Activated gamma-delta T cell (primary cell): ENCODE measurements around the gene TMEM106C.
"Not testable (repeated sequence)": the region's sequence is repeated elsewhere in the genome, so short reads cannot be mapped to it uniquely, and the experiment has no call there.

Experiments
- DNase-seq: peaks from one replicate; lab custom pipeline; 2025; lab: John Stamatoyannopoulos, UW

Gene TMEM106C

DNA sequence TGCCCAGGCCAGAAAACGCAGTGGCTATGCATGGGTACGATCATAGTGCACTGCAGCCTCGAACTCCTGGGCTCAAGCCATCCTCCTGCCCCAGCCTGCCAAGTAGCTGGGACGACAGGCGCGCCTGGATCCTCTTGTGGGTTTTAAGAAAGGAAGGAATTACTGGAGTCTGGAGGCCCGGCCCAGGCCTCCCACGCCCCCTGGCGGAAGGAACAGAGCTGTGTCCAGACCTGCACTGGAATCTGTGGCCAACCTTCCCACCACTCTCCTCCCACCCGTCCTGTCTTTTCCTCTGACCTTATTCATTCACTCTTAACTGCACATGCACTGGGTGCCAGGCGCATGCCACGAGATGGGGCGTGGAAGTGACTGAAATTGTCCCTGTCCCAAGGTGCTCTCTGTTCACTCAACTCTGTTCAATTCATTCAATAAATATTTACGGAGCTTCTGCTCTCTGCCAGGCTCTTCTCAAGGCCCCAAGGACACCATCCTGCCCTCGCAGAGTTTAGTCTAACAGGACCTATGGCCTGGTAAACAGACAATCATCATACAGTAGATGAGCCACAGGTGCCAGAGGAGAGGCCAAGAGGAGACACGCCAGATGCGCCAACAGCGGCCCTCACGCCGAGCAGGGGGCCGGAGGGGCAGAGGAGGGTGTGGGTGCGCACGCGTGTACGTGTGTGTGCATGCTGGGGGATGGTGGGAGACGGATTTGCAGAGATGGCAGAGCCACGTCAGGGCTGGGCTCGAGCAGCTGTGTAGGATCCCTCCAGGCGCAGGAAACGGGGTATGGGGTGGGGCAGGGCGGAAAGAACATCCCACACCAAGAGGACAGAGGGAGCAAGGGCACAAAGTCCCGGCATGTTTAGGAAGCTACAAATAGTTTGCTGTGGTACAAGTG is 13.7 kb upstream of the TMEM106C start:
- no peak for DNase-seq

DNA sequence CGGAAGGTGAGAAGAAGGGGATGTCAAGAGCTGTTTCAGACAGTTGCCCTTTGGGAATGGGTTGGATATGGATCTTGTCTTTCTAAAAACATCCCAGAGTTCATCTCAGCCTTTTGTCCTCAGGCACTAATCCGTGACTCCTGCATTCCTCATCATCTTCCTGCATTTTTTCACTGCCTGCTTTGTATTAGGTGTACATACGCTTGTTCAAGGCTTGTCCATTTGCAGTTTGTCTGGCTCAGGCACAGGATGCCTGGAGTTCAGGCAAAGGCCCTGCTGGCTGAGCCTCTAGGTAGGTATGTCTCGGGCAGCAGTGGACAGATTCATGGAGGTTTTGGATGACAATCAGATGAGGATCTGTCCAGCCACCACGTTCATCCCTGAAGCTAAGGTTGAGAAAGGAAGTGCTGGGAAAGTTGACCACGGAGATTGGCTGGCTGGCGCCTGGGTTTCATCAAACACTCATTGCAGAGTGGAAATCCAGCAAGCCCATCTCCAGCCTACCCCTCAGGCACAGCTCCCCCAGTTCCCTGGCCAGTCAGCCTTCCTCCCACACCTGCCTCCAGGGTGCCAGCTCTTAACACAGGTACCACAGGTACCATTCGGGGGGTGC is 12.4 kb upstream of the TMEM106C start:
- no peak for DNase-seq

DNA sequence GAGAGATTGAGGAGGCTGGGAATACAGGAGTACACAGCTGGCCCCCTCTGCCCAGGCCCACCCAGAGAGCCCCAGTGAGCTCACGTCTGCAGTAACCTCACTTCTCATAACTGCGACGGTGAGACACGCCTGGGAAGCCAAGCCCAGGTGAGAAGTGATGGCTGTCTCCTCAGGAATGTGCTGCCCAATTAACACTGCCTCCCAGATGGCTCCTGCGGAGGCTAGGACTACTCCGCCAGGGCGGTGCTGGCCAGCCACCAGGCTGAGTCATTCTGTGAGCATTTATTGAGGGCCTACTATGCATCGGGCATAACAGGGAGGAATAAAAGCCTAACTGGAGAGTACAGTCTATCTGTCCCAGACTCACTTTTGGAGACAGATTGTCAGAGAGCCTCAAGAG is 9.3 kb upstream of the TMEM106C start:
- no peak for DNase-seq

DNA sequence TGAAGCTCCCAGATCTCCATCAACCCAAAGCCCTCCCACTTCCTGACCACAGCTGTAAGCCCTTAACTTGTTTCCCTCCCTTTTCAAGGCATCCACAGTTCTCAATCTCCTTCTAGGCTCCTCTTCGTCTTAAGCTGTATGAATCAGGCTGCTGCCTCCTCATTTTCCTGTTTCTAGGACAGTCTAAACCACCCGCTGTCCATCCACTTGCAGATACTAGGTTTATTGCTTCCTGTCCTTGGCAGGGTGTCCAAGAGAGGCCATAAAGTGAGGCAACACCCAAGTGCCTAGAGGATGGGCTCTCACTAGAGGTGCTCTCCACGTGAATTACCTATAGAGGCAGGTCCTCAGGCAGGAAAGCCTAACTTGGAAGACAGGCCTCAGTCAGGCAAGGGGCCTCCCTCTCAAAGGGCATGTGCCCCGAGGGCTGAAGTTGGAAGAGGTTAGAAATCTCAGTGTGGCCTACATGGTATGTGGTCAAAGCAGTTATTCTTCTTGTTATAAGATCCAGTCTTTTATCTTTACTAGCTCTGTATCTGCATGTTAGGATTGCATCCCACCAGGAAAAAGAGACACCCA is 8.8 kb upstream of the TMEM106C start:
- DNase-seq, result no peak

DNA sequence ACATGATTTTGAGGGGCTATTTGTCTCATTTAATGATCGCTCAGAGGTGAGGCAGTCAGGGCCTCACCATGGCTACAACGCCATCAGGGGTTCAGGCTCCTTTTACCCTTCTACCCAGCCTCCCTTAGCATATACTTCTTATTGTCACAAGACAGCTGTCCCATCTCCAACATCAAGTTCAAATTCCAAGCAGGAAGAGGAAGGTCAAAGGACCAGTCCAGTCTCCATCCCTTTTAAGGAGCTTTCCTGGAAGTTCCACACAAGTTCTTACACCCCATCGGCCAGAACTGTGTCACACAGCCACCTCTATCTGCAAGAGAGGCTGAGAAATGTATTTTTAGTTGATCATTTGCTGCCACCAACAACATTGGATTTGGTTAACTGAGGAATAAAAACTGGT is 8.3 kb upstream of the TMEM106C start:
- no peak for DNase-seq

DNA sequence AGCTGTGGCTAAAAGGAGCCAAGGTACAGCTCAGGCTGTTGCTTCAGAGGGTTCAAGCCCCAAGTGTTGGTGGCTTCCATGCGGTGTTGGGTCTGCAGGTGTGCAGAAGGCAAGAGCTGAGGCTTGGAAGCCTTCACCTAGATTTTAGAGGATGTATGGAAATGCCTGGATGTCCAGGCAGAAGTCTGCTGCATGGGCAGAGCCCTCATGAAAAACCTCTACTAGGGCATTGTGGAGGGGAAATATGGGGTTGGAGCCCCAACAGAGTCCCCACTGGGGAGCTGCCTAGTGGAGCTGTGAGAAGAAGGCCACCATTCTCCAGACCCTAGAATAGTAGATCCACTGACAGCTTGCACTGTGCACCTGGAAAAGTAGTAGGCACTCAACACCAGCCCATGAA is 5.7 kb upstream of the TMEM106C start:
- not testable (repeated sequence) for DNase-seq

DNA sequence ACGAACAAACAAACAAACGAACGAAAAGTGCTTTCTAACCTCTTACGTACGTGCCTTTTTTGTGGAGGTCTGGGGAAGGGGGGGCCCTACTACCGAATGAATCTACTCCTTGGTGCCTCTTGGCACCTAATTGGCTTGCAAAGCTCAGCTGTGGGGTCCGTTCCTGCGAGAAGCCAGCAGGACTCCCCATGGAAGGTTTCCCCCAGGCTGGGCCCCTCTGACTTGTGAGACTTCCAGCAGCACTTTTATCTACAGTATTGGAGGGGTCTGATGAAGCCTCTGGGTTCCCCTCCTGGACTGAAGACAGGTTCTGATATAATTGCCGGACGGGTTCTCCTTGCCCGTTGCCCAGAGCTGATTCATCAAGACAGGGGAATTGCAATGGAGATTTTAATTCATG is 1.2 kb upstream of the TMEM106C start:
- DNase-seq, result no peak

DNA sequence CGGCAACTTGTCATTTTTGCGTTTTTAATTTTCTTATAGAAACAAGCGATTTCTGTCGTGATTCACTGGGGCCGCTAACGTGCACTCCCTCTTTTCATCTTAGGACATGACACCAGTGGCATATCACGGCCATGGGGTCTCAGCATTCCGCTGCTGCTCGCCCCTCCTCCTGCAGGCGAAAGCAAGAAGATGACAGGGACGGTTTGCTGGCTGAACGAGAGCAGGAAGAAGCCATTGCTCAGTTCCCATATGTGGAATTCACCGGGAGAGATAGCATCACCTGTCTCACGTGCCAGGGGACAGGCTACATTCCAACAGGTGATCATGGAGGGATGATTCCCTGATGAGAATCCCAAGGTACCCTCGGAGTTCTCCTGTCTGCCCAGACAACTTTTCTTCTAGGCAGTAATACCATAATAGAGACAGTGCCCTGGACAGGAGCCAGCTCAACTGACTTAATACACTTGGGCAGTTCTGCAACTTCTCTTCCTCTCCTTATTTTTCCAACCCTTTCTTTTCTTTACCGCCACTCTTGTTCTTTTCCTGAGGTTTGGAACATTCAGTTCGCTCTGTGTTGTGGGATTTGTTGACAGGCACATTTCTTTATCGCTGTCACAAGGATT is 821 bp downstream of the TMEM106C start:
- DNase-seq, result no peak

DNA sequence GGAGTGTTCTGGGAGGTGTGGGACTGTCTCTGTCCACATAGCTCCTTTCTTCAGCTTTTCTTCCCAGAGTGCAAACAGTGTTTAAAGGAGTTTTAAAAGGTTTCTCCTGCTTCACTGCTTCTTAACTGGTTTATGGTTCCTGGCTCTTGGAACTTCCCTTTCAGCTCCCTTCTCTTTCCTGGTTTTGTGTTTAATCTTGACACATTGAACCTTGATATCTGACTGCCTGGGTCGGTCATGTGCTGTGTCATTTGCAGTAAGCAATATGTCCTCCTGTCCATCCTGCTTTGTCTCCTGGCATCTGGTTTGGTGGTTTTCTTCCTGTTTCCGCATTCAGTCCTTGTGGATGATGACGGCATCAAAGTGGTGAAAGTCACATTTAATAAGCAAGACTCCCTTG is 2.2 kb downstream of the TMEM106C start:
- no peak for DNase-seq

DNA sequence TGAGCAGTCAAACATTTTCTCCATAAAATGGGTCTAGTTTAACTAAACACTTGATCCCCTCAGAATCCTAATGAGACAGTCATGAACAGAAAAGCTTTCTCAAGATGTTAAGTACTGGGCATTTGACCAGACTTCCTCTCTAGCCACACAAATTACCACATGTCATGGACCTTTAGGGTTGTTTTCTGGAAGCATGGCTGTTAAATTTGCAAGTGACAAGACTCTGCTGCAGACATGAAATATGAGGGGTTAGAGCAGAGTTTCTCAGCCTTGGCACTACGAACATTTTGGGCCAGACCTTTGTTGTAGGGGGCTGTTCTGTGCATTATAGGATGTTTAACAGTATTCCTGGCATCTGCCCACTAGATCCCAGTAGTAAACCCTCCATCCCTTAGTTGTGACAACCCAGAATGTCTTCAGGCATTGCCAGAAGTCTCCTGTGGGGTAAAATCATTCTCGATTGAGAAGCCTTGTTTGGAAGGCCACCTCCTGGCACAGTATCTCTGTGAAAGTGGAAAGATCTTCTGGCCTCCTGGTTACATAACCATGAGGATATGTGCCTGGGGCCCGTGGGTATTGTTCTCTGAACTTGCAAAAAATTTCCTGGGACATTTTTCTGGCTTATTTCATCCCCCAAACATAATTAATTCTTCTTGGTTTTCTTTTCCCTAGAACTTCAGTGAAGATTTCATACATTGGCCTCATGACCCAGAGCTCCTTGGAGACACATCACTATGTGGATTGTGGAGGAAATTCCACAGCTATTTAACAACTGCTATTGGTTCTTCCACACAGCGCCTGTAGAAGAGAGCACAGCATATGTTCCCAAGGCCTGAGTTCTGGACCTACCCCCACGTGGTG is 4.3 kb downstream of the TMEM106C start:
- no peak for DNase-seq

DNA sequence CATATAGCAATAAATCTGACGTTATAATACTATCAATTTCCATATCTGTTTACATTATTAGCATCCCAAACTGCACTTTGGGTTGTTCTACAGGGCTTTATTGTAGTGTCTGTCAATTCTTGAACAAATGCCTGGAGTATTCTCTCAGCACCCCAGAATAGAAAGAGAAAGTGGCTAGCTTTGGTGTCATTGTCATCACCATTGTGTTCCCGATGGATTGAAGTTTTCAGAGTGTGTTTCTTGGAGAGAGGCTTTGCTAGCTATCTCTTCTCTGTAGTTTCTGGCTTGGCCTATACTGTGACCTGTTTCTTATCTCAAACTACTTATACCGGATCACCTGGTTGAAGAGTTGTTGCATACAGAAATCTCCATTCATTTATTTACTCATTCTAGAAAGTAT is 6.4 kb downstream of the TMEM106C start:
- no peak for DNase-seq

DNA sequence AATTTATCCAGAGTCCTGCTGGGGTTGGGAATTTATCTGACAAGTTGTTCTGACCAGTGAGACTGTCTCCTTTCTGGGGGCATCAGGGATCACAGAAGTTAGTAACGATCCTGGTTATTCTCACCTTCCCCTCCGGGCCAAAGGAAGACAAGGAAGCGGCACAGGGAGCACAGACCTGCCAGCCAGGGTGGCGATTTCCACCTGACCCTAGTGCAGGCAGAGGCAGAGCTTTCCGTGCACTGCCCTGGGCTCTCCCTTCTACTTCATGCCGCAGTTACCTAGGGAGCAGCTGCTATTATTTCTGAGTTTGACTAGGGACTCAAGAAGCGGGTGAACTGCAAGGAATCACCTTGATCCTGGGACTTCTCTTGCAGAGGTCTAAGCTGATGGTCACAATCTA is 7.4 kb downstream of the TMEM106C start:
- DNase-seq, result no peak

DNA sequence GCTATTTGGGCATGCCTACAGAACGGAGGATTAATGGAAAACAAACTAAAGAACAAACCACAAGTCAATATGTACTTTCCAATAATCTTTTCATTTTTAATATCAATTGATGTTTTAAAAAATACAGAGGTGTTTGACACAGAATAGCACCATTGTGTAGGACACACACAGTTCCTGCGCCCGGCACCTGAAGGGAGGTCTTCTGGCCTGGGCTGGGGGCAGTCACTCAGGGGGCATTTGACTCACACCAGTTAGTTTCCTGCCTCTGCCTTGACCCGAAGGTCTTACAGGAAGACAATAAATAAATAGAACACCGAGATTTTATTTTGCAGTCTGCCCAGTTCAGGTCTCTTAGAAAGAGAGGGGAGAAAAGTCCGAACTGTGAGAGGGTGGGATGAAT is 9.5 kb downstream of the TMEM106C start:
- no peak for DNase-seq

DNA sequence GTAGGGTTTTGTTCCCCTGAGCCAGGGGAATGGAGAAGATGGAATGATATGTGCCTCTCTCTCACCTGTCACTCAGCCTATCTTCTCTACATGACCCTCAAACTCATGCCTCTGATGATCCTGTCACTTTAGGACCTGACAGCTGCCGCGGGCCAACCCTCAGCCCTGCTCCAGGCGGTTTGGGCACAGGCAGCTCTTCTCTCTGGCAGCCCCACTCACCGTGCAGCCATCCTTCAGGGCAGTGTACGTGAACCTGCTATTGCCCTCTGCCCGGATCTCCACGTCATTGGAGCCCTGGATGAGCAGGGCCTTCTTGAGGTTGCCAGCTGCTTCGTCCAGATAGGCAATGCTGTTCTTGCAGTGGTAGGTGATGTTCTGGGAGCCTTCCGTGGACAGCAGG is 10.5 kb downstream of the TMEM106C start:
- DNase-seq, result no peak

DNA sequence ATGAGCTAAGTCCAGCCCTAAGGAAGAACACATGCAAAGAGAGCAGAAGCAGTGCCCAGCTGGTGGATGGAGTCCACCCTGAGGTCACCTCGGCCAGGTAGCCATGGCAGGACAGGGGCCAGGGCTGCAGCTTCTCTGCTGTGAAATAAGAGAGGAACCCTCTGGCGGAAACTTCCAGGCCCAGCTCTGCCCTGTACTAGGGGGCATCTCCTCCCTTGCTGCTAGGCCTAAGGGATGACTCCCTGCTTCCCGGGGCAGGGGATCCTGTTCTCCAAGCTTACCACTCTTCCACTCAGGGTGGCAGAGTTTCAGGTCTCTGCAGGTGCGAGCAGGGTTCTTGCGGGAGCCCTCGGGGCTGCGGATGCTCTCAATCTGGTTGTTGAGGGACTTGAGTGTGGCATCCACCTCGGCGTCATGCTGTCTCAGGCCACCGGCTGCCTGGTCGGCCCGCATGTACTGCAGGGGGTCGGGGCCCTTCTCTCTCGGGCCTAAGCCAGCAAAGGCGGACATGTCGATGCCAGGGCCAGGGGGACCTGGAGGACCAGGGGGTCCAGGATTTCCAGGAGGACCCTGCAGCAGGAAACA is 11.7 kb downstream of the TMEM106C start:
- DNase-seq, result no peak

DNA sequence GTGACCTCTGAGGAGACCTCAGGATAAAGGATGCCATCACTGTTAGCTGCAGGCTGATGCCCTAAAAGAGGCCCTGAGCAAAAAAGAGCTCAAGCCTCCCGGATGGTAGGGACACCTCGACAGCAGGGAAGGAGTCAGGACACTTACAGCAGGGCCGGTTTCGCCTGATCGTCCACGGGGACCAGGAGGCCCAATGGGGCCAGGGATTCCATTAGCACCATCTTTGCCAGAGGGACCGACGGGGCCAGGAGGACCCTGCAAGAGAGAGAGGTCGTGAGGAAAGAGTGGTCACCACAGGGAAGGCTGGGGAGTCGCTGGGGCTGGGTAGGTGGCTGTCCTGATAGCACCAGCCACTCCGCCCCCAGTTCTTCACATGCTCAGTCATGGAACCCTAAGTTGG is 12.4 kb downstream of the TMEM106C start:
- DNase-seq, result no peak

DNA sequence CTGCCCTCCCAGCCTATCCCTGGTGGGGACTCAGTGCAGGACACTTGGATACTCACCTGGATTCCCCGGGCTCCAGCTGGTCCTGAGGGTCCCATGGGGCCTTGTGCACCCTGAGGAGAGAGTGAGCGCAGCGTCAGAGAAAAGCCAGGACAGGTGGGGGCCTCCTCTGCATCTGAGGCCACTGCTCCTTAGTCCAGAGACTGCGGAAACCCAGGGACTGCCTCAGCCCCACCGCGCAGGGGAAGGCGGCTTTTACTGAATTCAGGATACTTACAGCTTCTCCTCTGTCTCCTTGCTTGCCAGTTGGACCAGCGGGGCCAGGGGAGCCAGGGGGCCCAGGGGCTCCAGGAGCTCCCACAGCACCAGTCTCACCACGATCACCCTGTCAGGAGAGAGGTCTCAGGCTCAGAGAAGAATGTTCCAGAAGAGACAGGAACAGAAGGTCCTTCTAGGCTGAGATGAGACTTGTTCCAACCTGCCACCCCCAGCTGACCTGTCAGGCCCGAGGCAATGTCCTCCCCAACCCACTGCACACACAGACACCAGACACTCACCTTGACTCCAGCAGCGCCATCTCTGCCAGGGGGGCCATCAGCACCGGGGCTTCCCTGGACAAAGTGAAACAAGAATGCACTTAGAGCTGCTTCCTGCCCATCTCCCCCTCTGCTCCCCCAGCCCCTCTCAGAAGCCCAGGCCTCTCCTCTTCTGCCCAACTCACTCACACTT is 13.8 kb downstream of the TMEM106C start:
- DNase-seq, result no peak

DNA sequence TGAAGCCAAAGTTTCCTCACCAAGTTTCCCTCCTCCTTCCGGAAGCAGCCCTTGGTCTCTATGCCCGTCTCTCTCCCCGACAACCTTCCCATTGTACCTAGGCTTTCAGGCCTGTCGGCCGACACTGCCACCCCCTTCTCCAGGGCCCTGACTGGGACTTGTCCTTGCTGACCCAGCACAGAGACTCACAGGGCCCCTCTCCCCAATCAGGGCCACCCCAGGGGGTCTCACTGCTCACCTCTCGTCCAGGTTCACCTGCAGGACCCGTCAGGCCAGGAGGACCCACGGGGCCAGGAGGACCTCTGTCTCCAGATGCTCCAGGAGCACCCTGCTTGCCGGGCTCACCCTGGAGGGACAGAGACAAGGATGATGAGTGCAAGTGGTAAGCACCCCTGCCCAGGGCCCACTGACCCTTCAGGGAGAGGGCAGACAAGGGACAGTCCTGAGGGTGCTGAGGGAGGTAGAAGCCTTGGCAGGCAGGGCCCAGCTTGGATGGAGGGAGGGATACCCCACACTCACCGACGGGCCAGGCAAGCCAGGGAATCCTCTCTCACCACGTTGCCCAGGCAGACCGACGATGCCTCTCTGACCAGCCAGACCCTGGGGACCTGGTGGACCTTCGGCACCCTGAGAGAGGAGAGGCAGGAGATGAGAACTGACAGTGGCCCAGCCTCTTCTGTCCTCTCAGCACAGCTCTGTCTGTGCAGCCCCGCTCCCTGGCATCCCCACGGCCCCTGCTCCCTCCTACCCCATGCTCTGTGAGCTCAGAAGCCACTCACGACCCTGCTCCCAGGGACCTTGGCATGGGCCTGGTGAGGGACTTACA is 14.6 kb downstream of the TMEM106C start:
- no peak for DNase-seq

DNA sequence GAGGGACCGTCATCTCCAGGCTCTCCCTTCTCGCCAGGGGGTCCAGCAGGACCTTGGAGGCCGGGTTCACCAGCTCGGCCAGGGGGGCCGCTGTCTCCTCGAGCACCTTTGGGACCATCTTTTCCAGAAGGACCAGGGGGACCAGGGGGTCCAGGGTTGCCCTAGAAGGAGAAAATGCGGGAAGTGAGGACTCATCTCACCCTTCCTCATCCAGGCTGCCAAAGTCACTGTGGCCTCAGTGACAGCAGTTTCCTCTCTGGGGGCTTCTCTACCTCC is 15.1 kb downstream of the TMEM106C start:
- no peak for DNase-seq

DNA sequence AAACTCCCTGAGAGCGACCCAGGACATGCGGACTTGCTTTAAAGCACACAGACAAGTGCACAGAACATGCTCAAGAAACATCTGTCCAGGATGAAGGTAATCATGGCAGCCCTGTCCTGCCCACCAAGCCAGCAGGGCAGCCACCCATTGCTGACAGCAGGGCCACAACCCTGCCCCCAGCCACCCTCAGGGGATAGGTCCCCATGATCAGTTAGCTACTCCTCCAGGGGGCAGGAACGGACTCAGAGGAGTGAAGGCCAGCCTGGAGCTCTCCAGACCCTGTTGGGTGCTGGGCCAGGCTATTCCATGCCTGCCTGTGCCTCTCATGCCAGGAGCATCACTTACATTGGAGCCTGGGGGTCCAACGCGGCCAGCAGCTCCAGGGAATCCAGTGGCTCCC is 15.8 kb downstream of the TMEM106C start:
- no peak for DNase-seq
